Trophoblast cell (in vitro differentiated cells and primary cell): ENCODE measurements around the gene ADD1.

ENCODE experiments used
- DNase-seq, 2 donors: peaks; one replicate each; pipeline ENCODE4 v3.0.0-alpha.2; 2016
- H2AFZ ChIP-seq: 2 replicates; pipeline ENCODE4 v1.6.1; 2013; ENCODE audit warnings: low read length, moderate library complexity, mild to moderate bottlenecking; ENCODE audit not compliant: insufficient read depth, poor library complexity
- H2AK5ac ChIP-seq: 2 replicates; pipeline ENCODE4 v1.6.1; 2013; ENCODE audit warnings: mild to moderate bottlenecking, low read length
- H2BK120ac ChIP-seq: 2 replicates; pipeline ENCODE4 v1.6.1; 2013; ENCODE audit warnings: low read length, mild to moderate bottlenecking, moderate library complexity; ENCODE audit not compliant: insufficient read depth, poor library complexity
- H2BK12ac ChIP-seq: 2 replicates; pipeline ENCODE4 v1.6.1; 2013; ENCODE audit warnings: mild to moderate bottlenecking, low read length, moderate library complexity
- H2BK5ac ChIP-seq: 2 replicates; pipeline ENCODE4 v1.6.1; 2013; ENCODE audit warnings: low read length, low read depth, moderate library complexity, mild to moderate bottlenecking; ENCODE audit not compliant: poor library complexity
- H3K14ac ChIP-seq: 2 replicates; pipeline ENCODE4 v1.6.1; 2013; ENCODE audit warnings: mild to moderate bottlenecking, low read length
- H3K18ac ChIP-seq: 2 replicates; pipeline ENCODE4 v1.6.1; 2013; ENCODE audit warnings: mild to moderate bottlenecking, low read length
- H3K23ac ChIP-seq: 2 replicates; pipeline ENCODE4 v1.6.1; 2013; ENCODE audit warnings: low read length
- H3K27ac ChIP-seq: 2 replicates; pipeline ENCODE4 v1.5.1; 2013; ENCODE audit warnings: low read depth, mild to moderate bottlenecking, inconsistent platforms, low read length, moderate library complexity
- H3K27me3 ChIP-seq: 2 replicates; pipeline ENCODE4 v1.6.1; 2013; ENCODE audit warnings: inconsistent platforms, mild to moderate bottlenecking, low read length, moderate library complexity; ENCODE audit not compliant: insufficient read depth
- H3K36me3 ChIP-seq, 2 experiments: 1 replicate in 1 of 2; 2 replicates in 1 of 2; pipeline ENCODE4 v1.6.1; 2013; ENCODE audit warnings: low read length in 2 of 2, mild to moderate bottlenecking in 2 of 2, moderate library complexity in 1 of 2; ENCODE audit not compliant: insufficient read depth in 2 of 2, control insufficient read depth in 1 of 2
- H3K4ac ChIP-seq: 2 replicates; pipeline ENCODE4 v1.6.1; 2013; ENCODE audit warnings: low read depth, mild to moderate bottlenecking, low read length, moderate library complexity
- H3K4me1 ChIP-seq, 2 experiments: 1 replicate in 1 of 2; 2 replicates in 1 of 2; pipeline ENCODE4 v1.6.1; 2013; ENCODE audit warnings: low read length in 2 of 2, mild to moderate bottlenecking in 2 of 2, moderate library complexity in 1 of 2; ENCODE audit not compliant: insufficient read depth in 2 of 2, control insufficient read depth in 1 of 2
- H3K4me2 ChIP-seq: 2 replicates; pipeline ENCODE4 v1.6.1; 2013; ENCODE audit warnings: inconsistent platforms, mild to moderate bottlenecking, low read length, moderate library complexity
- H3K4me3 ChIP-seq: 2 replicates; pipeline ENCODE4 v1.5.1; 2013; ENCODE audit warnings: mild to moderate bottlenecking, low read depth, low read length, inconsistent platforms
- H3K79me1 ChIP-seq: one replicate; pipeline ENCODE4 v1.6.1; 2013; ENCODE audit warnings: low read length
- H3K79me2 ChIP-seq: 2 replicates; pipeline ENCODE4 v1.6.1; 2013; ENCODE audit warnings: low read length, mild to moderate bottlenecking; ENCODE audit not compliant: control insufficient read depth, insufficient read depth, poor library complexity
- H3K9ac ChIP-seq: 2 replicates; pipeline ENCODE4 v1.6.1; 2013; ENCODE audit warnings: mild to moderate bottlenecking, low read length
- H3K9me3 ChIP-seq: 2 replicates; pipeline ENCODE4 v1.6.1; 2013; ENCODE audit warnings: low read depth, mild to moderate bottlenecking, control low read depth, inconsistent platforms, low read length; ENCODE audit not compliant: insufficient read depth
- H4K12ac ChIP-seq: 2 replicates; pipeline ENCODE4 v1.6.1; 2013; ENCODE audit warnings: low read depth, mild to moderate bottlenecking, low read length, moderate library complexity
- H4K8ac ChIP-seq: 2 replicates; pipeline ENCODE4 v1.6.1; 2013; ENCODE audit warnings: low read depth, mild to moderate bottlenecking, low read length, moderate library complexity
- H4K91ac ChIP-seq: one replicate; pipeline ENCODE4 v1.6.1; 2013; ENCODE audit warnings: low read depth, mild to moderate bottlenecking, low read length, moderate library complexity
- WGBS: extraction: QIAGEN DNeasy Blood & Tissue Kit; methylation state at CpG from one replicate; pipeline ENCODE4 v1.1.7; 2013; ENCODE audit warnings: missing lambda C conversion rate; ENCODE audit not compliant: insufficient read length, insufficient coverage; ENCODE audit errors: extremely low coverage; 5-methylcytosine and 5-hydroxymethylcytosine counted together

The ADD1 gene

DNA sequence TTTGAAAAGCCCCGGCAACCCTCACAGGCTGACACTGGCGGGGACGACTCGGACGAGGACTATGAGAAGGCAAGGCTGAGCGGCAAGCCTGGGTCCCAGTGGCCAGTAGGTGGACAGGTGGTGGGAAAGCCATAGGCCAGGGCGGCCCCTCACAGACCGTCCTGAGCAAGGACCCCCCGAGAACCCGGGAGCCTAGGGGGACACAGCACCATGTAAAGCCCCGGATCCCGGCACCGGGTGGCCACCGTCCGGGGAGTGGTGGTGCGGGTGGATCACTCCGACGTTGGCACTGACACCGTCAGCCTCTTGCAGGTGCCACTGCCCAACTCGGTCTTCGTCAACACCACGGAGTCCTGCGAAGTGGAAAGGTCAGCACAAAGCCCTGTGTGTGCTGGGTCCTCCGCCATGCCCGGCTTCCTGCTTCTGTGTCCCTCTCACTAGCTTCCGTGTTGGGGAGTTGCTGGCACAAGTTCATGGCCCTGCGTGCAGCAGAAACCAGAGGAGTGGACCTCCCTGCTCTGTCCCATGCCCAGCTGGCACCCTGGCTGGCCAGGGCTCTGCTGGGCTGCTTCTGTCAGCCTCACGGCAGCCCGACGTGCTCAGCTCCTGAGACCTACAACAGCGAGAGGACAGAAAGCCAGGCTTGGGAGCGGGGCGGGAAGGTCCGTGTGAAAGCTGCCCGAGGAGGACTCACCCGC, 11.9 kb upstream of the ADD1 start:
- H3K27me3 ChIP-seq: no peaks in the 10 kb centered on the region
- no peak overlapping the region for H4K8ac ChIP-seq
- H3K23ac ChIP-seq: no peak overlapping the region

DNA sequence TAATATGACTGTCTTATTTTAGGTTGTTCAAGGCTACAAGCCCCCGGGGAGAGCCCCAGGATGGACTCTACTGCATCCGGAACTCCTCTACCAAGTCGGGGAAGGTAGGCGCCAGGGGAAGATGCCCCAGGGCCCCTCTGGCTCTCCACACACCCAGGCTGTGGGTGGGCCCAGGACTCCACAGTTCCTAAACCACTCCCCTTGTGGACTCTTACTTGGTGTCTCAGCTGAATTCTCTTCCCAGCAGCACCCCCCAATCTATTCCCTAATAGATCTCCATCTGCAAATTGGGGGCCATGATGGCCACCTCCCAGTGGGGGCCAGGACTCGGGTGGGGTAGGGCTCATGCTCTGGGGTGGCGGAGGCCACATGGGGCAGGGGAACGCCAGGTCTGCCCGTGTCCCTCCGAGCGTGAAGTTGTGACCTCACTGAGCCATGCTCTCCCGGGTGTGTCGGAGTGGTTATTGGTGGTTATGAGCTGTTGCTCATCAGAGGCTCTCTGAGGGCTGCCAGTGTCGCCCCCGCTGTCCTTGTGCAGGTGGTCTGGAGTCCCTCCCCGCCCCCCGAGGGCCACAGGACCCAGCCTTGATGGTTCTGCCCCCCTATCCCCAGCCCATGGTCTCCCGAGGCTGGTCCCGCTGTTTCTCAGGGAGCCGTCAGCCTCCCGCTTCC, 11.2 kb upstream of the ADD1 start:
- Histone ChIP-seq H4K12ac (no peak overlapping the region), H2AK5ac (no peak overlapping the region), H3K27me3 (no peaks in the 10 kb centered on the region), H2AFZ (no peak overlapping the region), H3K4me1 (peaks cover 5% of the 10 kb centered on the region in 2 experiments), H3K27ac (no peak overlapping the region), H2BK120ac (no peak overlapping the region), H3K4ac (no peak overlapping the region), H3K23ac (no peak overlapping the region), H3K9me3 (no peaks in the 10 kb centered on the region), H3K4me3 (no peak overlapping the region), H3K14ac (no peak overlapping the region), H3K18ac (no peak overlapping the region), H4K8ac (no peak overlapping the region), H2BK5ac (no peak overlapping the region), H3K79me1 (no peaks in the 10 kb centered on the region), H3K9ac (no peak overlapping the region), H2BK12ac (no peak overlapping the region), H3K79me2 (no peaks in the 10 kb centered on the region), H3K4me2 (no peak overlapping the region), H3K36me3 (peaks cover 75 to 76% of the 10 kb centered on the region in 2 experiments), H4K91ac (no peak overlapping the region)
- no CpG with 5 or more reads among the region's 20 CpGs for WGBS
- DNase-seq: no peak

More for the DNA sequence above, 11.9 kb upstream of the ADD1 start:
- Histone ChIP-seq H3K36me3 (peaks cover 81 to 83% of the 10 kb centered on the region in 2 experiments), H3K14ac (no peak overlapping the region), H2BK120ac (no peak overlapping the region), H3K18ac (no peak overlapping the region), H3K9me3 (peaks cover 3% of the 10 kb centered on the region), H3K79me1 (no peaks in the 10 kb centered on the region), H2BK5ac (no peak overlapping the region), H4K91ac (no peak overlapping the region), H3K4me2 (no peak overlapping the region), H3K4me3 (no peak overlapping the region), H2AK5ac (no peak overlapping the region), H3K27ac (no peak overlapping the region), H2AFZ (no peak overlapping the region), H2BK12ac (no peak overlapping the region), H3K4ac (no peak overlapping the region), H3K9ac (no peak overlapping the region), H4K12ac (no peak overlapping the region), H3K79me2 (no peaks in the 10 kb centered on the region), H3K4me1 (peaks cover 5% of the 10 kb centered on the region in 2 experiments)
- no CpG with 5 or more reads among the region's 36 CpGs for WGBS
- DNase-seq: no peak

DNA sequence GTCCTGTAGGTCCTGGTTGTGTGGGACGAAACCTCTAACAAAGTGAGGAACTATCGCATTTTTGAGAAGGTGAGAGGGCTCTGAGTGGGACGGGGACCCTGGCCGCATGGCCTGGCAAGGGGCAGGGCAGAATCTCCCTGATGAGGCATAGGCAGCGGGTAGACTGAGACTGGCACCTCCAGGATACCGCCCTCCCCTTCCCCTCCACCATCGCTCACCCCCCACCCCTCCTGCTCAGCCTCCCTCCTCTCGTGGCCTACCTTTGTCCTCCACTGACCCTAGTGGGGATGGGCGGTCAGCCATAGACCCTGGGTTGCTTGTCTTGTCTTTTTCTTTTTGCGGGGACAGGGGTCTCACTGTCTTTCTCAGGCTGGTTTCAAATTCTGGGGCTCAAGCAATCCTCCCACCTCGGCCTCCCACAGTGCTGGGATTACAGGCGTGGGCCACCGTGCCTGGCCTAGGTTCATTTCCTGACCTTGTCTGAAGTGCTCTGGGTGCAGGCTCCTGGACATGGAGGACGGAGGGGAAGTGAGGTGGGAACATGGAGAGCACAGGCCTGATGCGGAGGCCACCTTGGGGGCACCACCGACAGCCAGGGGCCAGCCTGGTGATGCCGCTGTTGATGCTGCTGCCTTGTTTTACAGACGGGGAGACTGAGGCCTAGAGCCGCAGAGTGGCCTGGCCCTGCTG, 10.5 kb upstream of the ADD1 start:
- no peak overlapping the region for H2BK5ac ChIP-seq
- H3K79me1 ChIP-seq: no peaks in the 10 kb centered on the region
- no peak overlapping the region for H3K23ac ChIP-seq
- H2AK5ac ChIP-seq: no peak overlapping the region
- peaks cover 71% of the 10 kb centered on the region in 2 experiments for H3K36me3 ChIP-seq
- H3K4me1 ChIP-seq: peaks cover 5% of the 10 kb centered on the region in 2 experiments
- DNase-seq: no peak
- no peak overlapping the region for H4K8ac ChIP-seq
- no peak overlapping the region for H3K9ac ChIP-seq
- no peak overlapping the region for H3K18ac ChIP-seq
- H4K91ac ChIP-seq: no peak overlapping the region
- H2AFZ ChIP-seq: no peak overlapping the region
- no peak overlapping the region for H2BK12ac ChIP-seq
- H2BK120ac ChIP-seq: no peak overlapping the region
- WGBS: no CpG with 5 or more reads among the region's 19 CpGs
- H4K12ac ChIP-seq: no peak overlapping the region
- H3K9me3 ChIP-seq: no peaks in the 10 kb centered on the region
- no peak overlapping the region for H3K27ac ChIP-seq
- no peak overlapping the region for H3K4me3 ChIP-seq
- no peaks in the 10 kb centered on the region for H3K79me2 ChIP-seq
- H3K27me3 ChIP-seq: no peaks in the 10 kb centered on the region
- no peak overlapping the region for H3K4me2 ChIP-seq
- no peak overlapping the region for H3K4ac ChIP-seq
- H3K14ac ChIP-seq: no peak overlapping the region

DNA sequence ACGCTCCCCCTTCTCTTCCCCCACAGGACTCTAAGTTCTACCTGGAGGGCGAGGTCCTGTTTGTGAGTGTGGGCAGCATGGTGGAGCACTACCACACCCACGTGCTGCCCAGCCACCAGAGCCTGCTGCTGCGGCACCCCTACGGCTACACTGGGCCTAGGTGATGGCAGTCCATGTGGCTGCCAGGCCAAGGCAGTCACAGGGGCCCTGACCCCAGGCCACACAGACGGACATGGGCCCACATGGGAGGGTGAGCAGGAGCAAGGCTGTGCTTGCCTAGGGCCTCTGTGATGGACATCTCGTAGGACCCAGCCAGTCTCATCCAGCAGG, 10.0 kb upstream of the ADD1 start:
- Histone ChIP-seq H3K9ac (no peak overlapping the region), H3K4me2 (no peak overlapping the region), H3K27me3 (no peaks in the 10 kb centered on the region), H3K14ac (no peak overlapping the region), H3K79me2 (no peaks in the 10 kb centered on the region), H3K4me3 (no peak overlapping the region), H2BK120ac (no peak overlapping the region), H3K4me1 (peaks cover 5% of the 10 kb centered on the region in 2 experiments), H3K4ac (no peak overlapping the region), H2AFZ (no peak overlapping the region), H2AK5ac (no peak overlapping the region), H3K23ac (no peak overlapping the region), H3K9me3 (no peaks in the 10 kb centered on the region), H4K8ac (no peak overlapping the region), H2BK12ac (no peak overlapping the region), H3K27ac (no peak overlapping the region), H2BK5ac (no peak overlapping the region), H4K91ac (no peak overlapping the region), H3K36me3 (peaks cover 66% of the 10 kb centered on the region in 2 experiments), H4K12ac (no peak overlapping the region), H3K79me1 (no peaks in the 10 kb centered on the region), H3K18ac (no peak overlapping the region)
- no peak for DNase-seq
- WGBS: no CpG with 5 or more reads among the region's 7 CpGs
